HG02642 (cell line): ENCODE results near the gene LYZL4.

Experiments used
- ATAC-seq: cut with Tn5 transposase; IDR thresholded peaks from one replicate; pipeline ENCODE4 v1.9.1; 2021; ENCODE audit warnings: mild to moderate bottlenecking; ENCODE audit not compliant: unreplicated experiment, poor library complexity

Gene LYZL4

GRCh38 chr3:42377681-42378080, 32.7 kb downstream of the LYZL4 start:
- no peak for ATAC-seq

DNA sequence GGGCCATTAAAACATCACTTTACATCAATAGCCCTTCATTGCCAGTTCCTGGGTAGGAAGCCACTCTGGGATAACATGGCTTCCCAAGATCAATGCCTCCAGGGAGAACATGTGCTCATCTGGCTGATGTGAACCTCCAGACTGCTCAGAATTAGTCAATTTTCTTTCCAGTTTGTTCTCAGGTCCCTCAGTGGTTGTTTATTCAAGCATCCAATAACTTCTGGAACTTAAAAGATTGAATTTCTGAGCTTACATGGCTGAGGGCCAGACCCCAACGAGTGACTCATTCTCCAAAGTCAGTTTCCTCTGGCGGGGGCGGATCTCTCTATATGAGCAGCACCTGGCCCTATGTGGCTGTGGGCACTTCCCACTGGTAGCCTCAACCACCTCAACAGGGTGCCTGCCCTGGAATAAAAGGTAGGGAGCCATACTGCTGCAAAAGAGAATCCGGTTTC, 34.0 kb downstream of the LYZL4 start:
- no peak for ATAC-seq

- ATAC-seq = no peak
These were observed 35.1 kb downstream of the LYZL4 start for GRCh38 chr3:42375121-42375800.

DNA sequence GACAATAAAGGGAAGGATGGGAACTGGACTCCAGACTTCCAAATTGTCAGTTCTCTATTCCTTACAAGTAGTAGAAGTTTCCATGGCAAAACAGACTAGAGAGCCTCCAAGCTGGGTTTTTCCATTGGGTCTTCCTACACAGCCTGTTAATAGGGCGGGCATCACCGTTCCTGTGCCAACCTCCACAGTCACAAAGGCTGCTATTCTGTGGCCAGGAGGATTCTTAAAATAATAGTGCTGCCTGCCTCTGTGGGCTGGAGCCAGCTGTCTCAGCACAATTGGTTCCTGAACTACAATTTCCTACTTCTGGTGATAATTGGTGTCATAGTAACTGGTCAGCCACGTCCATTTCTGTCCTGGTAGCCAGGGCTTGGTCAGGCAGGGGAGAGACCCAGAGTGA, 38.6 kb downstream of the LYZL4 start:
- no peak for ATAC-seq

DNA sequence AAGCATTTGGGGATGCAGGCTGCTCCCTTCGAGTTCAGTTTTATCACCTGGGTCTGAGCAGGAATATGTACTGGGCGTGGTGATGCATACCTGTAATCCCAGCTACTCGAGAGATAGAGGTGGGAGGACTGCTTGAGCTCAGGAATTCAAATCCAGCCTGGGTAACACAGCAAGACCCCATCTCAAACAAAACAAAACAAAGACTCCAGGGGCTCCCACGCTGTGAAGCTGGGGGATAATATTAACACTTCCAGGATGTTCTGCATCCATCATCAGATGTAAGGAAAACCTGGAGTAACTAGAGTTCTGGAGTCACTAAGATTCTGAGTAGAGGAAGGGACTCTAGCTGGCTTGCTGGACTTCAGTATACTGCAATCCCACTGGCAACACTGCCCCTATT, 40.6 kb downstream of the LYZL4 start:
- ATAC-seq = no peak

GRCh38 chr3:42369304-42369703, 41.1 kb downstream of the LYZL4 start:
- ATAC-seq = no peak

- no peak for ATAC-seq
These were observed 41.5 kb downstream of the LYZL4 start for GRCh38 chr3:42368861-42369260.

DNA sequence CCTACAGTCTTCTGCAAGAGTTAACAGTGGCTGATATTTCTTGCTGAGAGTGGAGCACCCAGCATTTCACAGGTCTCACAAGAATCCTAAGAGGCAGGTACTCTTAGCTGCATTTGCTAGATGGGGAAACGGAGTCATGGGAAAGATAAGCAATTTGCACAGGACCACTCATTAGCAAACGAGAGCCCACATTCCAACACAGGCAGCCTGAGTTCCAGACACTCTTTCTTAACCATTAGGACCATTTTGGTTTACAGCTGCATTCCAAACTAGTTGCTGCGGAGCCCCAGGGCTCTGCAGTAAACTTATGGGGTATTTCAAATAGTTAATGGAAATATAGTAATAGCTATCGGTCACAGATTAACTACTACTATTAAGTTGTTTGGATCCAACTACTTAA, 42.5 kb downstream of the LYZL4 start:
- ATAC-seq = no peak

GRCh38 chr3:42366550-42366949, 43.9 kb downstream of the LYZL4 start:
- no peak for ATAC-seq

DNA sequence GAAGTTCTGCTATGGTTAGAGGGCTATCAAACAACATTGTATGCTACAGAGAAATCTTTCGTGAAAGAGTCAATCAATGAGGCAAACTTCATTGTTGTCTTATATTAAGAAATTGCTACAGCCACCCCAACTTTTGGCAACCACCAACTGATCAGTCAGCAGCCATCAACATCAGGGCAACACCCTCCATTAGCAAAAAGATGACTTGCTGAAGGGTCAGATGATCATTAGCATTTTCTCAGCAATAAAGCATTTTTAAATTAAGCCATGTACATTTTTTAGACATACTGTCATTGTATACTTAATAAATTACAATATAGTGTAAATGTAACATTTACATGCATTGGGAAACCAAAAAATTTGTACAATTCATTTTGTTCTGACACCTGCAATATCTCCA, 53.1 kb downstream of the LYZL4 start:
- ATAC-seq = no peak

DNA sequence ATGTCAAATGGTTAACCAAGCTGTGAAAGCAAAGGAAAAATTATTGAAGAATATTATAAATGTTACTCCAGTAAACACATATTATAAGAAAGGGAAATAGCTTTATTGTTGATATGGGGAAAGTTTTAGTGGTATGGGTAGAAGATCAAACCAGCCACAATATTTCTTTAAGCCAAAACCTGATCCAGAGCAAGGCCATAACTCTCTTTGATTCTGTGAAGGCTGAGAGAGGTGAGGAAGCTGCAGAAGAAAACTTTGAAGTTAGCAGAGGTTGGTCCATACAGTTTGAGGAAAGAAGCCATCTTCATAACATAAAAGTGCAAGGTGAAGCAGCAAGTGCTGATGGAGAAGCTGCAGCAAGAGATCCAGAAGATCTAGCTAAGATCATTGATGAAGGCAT, 54.8 kb downstream of the LYZL4 start:
- ATAC-seq = no peak

- no peak for ATAC-seq
These were observed 56.8 kb downstream of the LYZL4 start for GRCh38 chr3:42353631-42354030.

- no peak for ATAC-seq
These were observed 59.2 kb downstream of the LYZL4 start for GRCh38 chr3:42351207-42351606.

- no peak for ATAC-seq
These were observed 60.4 kb downstream of the LYZL4 start for GRCh38 chr3:42349765-42350594.

DNA sequence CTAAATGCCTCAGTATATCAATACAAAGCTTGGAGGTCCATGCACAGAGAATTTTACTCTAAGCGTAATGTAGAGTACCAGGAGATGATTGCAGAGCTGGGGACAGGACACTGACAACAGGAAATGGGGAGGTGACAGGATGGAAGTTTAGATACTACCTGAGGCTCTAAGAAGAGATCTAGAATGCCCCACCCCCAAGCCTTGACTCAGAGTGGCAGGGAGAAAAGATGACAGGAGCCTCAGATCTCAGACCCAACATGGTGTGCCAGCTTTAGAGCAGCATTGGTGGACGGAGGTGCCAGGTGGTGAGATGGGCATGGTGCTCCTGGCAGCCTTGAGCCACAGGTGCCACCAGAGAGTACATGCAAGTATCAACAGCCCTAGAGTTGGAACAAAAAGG, 62.5 kb downstream of the LYZL4 start:
- ATAC-seq = no peak
